Neutrophil (primary cell): ENCODE results near the gene CRTC2.

Experiments
- H3K27ac ChIP-seq: fragments of 200-600 bp; sonication (generic); 2 replicates; pipeline ENCODE4 v1.5.1; 2016; ENCODE audit warnings: mild to moderate bottlenecking, moderate library complexity
- H3K27me3 ChIP-seq: fragments of 200-600 bp; sonication (generic); 2 replicates; pipeline ENCODE4 v1.6.0; 2016; ENCODE audit warnings: mild to moderate bottlenecking
- H3K36me3 ChIP-seq: fragments of 200-600 bp; sonication (generic); 2 replicates; pipeline ENCODE4 v1.5.1; 2017
- H3K4me1 ChIP-seq, 2 experiments: fragments of 200-600 bp in 1 of 2; sonication (generic) in 1 of 2; 1 replicate in 1 of 2; 2 replicates in 1 of 2; pipeline versions ENCODE4 v1.5.1 to v1.6.1; 2013 to 2016; ENCODE audit warnings: low read depth in 1 of 2, low read length in 1 of 2, mild to moderate bottlenecking in 1 of 2, moderate library complexity in 1 of 2; ENCODE audit not compliant: control insufficient read depth in 1 of 2, insufficient read depth in 1 of 2
- H3K4me3 ChIP-seq, 2 experiments: fragments of 200-600 bp in 1 of 2; sonication (generic) in 1 of 2; 1 replicate in 1 of 2; 2 replicates in 1 of 2; pipeline ENCODE4 v1.5.1; 2013 to 2016; ENCODE audit warnings: low read depth in 1 of 2, low read length in 1 of 2, mild to moderate bottlenecking in 1 of 2, moderate library complexity in 1 of 2
- H3K9me3 ChIP-seq: fragments of 200-600 bp; sonication (generic); 2 replicates; pipeline ENCODE4 v1.5.1; 2016
- TF ChIP-seq, protein P1 (sequence below): fragments of 200-600 bp; sonication (generic); IDR thresholded peaks from 2 replicates; pipeline ENCODE4 v1.5.1; 2016; ENCODE audit warnings: antibody characterized with exemption

The CRTC2 gene

DNA sequence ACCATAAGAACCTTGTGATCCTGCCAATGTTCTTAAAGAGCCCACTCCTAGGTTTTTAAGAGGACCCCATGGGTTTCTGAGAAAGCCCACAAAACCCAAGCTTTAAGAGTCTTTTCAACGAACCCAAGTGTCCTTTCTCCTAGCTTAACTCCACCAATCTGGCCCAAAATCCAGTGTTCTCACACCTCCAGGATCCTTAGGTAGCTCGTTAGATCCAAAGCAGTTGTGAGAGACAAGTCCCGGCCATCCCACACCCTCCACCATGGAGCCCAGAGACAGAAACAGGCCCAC is 13.6 kb downstream of the CRTC2 start:
- Histone ChIP-seq H3K36me3 (peaks cover 65% of the 10 kb centered on the region), H3K9me3 (no peaks in the 10 kb centered on the region), H3K4me1 (peaks cover 41 to 47% of the 10 kb centered on the region in 2 experiments), H3K27ac (peak overlapping the region; percentile 100), H3K27me3 (no peaks in the 10 kb centered on the region), H3K4me3 (peak overlapping the region; percentile 75 to 83)
- TF ChIP-seq, protein P1, sequence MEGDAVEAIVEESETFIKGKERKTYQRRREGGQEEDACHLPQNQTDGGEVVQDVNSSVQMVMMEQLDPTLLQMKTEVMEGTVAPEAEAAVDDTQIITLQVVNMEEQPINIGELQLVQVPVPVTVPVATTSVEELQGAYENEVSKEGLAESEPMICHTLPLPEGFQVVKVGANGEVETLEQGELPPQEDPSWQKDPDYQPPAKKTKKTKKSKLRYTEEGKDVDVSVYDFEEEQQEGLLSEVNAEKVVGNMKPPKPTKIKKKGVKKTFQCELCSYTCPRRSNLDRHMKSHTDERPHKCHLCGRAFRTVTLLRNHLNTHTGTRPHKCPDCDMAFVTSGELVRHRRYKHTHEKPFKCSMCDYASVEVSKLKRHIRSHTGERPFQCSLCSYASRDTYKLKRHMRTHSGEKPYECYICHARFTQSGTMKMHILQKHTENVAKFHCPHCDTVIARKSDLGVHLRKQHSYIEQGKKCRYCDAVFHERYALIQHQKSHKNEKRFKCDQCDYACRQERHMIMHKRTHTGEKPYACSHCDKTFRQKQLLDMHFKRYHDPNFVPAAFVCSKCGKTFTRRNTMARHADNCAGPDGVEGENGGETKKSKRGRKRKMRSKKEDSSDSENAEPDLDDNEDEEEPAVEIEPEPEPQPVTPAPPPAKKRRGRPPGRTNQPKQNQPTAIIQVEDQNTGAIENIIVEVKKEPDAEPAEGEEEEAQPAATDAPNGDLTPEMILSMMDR = no peak

DNA sequence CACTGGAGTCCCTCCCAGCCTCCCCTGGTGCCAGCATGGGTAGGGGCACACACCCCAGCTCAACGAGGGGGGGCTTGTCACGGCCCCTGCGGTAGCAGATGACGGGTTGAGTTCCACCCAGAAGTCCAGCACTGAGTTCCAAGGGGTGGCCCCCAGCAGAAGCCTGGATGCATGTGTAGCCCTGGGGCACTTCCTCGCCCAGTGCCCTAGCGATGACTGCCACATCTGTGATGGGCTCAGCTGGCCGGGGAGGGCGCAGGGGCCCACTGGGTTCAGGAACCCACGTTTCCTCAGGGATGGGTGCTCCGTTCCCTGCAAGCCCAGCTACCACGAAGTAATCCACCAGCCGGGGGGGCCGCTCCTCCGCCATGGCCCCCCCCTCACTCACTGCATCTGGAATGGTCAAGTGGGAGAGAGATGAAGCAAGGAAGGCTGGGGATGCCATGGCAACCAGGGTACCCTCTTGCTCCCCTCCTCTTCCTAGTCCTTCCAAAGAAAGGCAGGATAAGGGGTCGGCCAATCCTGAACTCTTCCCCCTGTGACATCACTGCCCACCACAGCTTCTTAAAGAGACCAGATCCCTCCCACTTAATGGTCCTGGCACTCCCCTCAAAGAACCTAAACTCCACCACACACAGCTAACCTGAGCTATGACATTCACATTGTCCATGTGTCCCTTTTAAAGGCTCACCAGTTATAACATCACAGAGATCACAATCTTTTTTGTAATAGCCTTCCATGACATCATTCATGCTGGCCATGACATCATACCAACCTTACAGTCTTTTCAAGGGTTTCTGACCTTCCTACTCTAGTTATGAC is 14.2 kb downstream of the CRTC2 start:
- Histone ChIP-seq H3K4me3 (peak overlapping the region; percentile 75 to 83), H3K27me3 (no peaks in the 10 kb centered on the region), H3K27ac (peak overlapping the region; percentile 100), H3K36me3 (peaks cover 65% of the 10 kb centered on the region), H3K4me1 (peaks cover 41 to 47% of the 10 kb centered on the region in 2 experiments), H3K9me3 (no peaks in the 10 kb centered on the region)
- TF ChIP-seq, protein P1 = no peak

DNA sequence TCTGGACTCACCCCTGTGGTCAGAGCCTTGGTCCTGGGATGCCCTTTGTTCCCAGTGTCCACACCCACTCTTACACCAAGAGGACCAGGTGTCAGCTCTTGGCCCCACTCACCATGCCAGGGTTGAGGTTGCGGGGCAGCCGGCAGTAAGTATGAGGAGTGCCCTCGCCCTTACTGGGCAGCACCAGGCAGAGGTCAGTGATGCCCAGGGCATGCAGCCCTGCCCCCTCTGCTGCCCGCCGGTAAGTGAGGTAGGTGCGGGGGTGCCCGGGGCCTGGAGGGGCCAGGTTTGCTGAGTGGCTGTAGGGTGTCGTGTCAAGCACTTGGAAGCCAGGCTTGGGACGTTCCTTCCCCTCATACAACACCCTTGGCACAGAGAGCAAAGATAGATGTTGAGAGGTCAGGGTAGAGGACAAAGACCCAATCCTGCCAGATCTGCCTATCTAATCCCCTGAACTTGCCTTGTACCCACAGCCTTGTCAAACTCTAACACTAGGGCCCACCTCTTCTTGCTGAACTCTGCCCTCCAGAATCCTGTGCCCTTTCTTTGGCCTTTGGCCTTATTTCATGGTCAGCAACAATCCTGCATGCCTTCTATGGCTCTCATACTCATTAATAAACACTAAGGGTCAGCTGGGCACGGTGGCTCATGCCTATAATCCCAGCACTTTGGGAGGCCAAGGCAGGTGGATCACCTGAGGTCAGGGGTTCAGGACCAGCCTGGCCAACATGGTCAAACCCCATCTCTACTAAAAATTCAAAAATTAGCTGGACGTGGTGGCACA is 15.5 kb downstream of the CRTC2 start:
- no peaks in the 10 kb centered on the region for H3K27me3 ChIP-seq
- peaks cover 65% of the 10 kb centered on the region for H3K36me3 ChIP-seq
- peak overlapping the region; percentile 100 for H3K27ac ChIP-seq
- peaks cover 41 to 45% of the 10 kb centered on the region in 2 experiments for H3K4me1 ChIP-seq
- no peaks in the 10 kb centered on the region for H3K9me3 ChIP-seq
- no peak overlapping the region for H3K4me3 ChIP-seq
- TF ChIP-seq, protein P1 = no peak

DNA sequence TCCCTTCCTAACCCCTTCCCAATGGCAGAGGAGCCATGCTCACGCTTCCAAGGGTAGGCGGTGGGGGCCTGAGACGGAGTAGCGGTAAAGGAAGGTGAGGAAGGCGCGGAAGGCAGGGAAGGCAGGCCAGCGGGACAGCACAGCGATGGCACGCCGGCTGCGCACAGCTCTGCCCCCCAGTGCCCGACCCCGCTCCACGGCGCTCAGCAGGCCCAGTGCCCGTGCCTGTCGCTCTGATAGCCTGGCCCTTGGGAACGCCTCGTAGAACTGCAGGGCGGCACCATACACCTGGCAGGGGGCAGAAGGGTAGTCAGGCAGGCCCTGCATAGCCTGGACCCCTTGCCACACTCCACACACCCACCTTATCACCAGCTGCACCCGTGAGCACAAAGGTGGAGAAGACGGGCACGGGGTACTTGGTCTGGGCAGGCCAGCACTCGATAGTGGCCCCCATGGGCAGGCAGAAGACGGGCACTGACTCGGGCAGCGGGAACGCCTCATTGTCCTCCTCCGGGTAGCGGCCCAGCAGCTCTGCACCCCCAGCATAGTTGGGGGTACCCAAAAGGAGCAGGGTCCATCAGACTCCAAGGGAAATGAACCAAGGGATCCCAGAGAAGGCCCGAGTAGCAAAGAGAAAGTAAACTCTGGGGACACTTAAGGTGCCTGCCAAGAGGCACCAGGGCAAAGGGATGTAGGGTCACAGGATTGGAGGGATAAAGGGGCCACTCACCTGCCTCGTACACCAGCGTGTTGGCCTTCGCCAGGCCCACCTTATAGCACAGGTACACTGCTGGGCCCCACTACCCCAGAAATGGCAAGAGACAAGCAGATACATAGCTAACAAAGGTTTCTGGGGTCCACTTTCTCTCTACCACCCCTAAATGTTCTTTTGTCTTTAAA is 16.3 kb downstream of the CRTC2 start:
- no peaks in the 10 kb centered on the region for H3K27me3 ChIP-seq
- peaks cover 34 to 36% of the 10 kb centered on the region in 2 experiments for H3K4me1 ChIP-seq
- H3K36me3 ChIP-seq = peaks cover 65% of the 10 kb centered on the region
- H3K4me3 ChIP-seq = no peak overlapping the region
- H3K9me3 ChIP-seq = no peaks in the 10 kb centered on the region
- TF ChIP-seq, protein P1 = no peak
- peak overlapping the region; percentile 100 for H3K27ac ChIP-seq

DNA sequence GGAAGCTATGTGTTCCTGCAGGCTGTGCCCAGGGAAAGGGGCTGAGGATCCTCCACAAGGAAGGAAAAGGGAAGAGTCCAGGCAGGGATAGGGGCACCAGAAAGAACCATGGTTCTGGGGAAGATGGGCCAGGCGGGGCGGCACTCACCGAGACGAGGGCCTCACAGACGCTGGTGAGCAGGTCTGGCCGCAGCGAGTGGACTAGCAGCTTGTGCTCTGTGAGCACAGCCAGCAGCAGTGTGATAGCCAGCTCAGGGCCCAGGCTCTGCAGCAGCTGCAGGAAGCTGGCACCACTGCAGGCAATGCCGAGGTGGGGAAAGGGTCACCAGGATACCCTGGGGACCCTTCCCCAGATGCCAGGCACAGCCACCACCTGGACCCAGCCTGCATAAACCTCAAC is 17.7 kb downstream of the CRTC2 start:
- H3K36me3 ChIP-seq = peaks cover 76% of the 10 kb centered on the region

More for the DNA sequence above, 17.7 kb downstream of the CRTC2 start:
- TF ChIP-seq, protein P1 = no peak
- Histone ChIP-seq H3K9me3 (no peaks in the 10 kb centered on the region), H3K27ac (peak overlapping the region; percentile 43), H3K4me1 (peaks cover 28 to 29% of the 10 kb centered on the region in 2 experiments), H3K4me3 (no peak overlapping the region), H3K27me3 (no peaks in the 10 kb centered on the region)
